ACC112 (cell line): ENCODE data around the gene LRP1B.

Source experiments
- H2AFZ ChIP-seq: fragments of 200-600 bp; sonication (generic); one replicate; pipeline ENCODE4 v1.6.0; 2017; ENCODE audit warnings: antibody characterized with exemption, low read length; ENCODE audit not compliant: unreplicated experiment
- H3K27ac ChIP-seq: fragments of 200-600 bp; sonication (generic); 2 replicates; pipeline ENCODE4 v1.5.1; 2014; ENCODE audit warnings: low read depth, mild to moderate bottlenecking, antibody characterized with exemption, low read length, moderate library complexity
- H3K27me3 ChIP-seq: fragments of 200-600 bp; sonication (generic); 2 replicates; pipeline ENCODE4 v1.6.1; 2014; ENCODE audit warnings: mild to moderate bottlenecking, antibody characterized with exemption, low read length, moderate library complexity, mixed read lengths; ENCODE audit not compliant: insufficient read depth
- H3K36me3 ChIP-seq: fragments of 200-600 bp; sonication (generic); 2 replicates; pipeline ENCODE4 v1.6.1; 2016; ENCODE audit warnings: mild to moderate bottlenecking, antibody characterized with exemption, low read length, moderate library complexity, mixed read lengths; ENCODE audit not compliant: insufficient read depth
- H3K4me1 ChIP-seq: fragments of 200-600 bp; sonication (generic); one replicate; pipeline ENCODE4 v1.6.1; 2016; ENCODE audit warnings: low read length, mixed read lengths; ENCODE audit not compliant: insufficient read depth, unreplicated experiment, control insufficient read depth
- H3K4me3 ChIP-seq: fragments of 200-600 bp; sonication (generic); 2 replicates; pipeline ENCODE4 v1.5.1; 2014; ENCODE audit warnings: mild to moderate bottlenecking, low read depth, low read length
- H3K79me2 ChIP-seq: fragments of 200-600 bp; sonication (generic); one replicate; pipeline ENCODE4 v1.6.0; 2016; ENCODE audit warnings: low read length; ENCODE audit not compliant: control insufficient read depth, unreplicated experiment, insufficient read depth

Gene LRP1B

DNA sequence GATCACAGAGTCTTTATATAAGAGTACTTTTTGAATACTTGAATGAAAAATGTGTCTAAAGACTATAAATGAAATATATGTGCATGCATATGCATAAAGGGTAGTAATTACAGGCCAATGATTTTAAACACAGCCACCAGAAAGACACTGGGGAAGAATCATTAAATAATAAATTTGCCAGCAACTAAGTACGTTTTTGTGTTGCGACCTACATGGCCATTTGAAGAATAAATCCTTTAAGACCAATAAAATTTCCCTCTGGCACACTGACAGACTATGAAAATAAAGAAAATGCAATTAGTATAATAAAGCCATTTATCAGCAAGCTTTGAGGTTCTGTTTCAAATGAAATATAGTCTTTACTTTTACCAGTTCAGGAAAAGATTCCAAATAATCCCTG, 1413.3 kb downstream of the LRP1B start:
- H3K36me3 ChIP-seq: no peaks in the 10 kb centered on the region
- H2AFZ ChIP-seq: no peak overlapping the region
- H3K27me3 ChIP-seq: no peaks in the 10 kb centered on the region
- H3K79me2 ChIP-seq: no peaks in the 10 kb centered on the region
- no peak overlapping the region for H3K4me3 ChIP-seq
- H3K27ac ChIP-seq: no peak overlapping the region
- no peaks in the 10 kb centered on the region for H3K4me1 ChIP-seq

DNA sequence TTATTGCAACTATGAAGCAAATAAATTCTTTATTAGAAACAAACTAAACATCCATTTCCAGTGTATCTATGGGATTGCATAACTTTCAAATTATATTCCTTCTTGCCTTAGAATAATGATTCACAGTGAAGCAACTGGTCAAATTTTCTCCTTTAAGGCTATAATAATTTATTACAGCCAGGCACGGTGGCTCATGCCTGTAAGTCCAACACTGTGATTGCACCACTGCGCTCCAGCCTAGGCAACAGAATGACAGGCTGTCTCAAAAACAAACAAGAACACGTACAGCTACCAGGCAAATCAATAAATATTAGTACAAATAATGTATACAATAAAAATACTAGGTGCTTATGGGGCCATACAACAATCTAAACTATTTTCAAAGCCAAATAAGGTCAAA, 1416.2 kb downstream of the LRP1B start:
- Histone ChIP-seq H3K27ac (no peak overlapping the region), H3K4me3 (no peak overlapping the region), H3K36me3 (no peaks in the 10 kb centered on the region), H3K27me3 (no peaks in the 10 kb centered on the region), H2AFZ (no peak overlapping the region), H3K4me1 (no peaks in the 10 kb centered on the region), H3K79me2 (no peaks in the 10 kb centered on the region)

DNA sequence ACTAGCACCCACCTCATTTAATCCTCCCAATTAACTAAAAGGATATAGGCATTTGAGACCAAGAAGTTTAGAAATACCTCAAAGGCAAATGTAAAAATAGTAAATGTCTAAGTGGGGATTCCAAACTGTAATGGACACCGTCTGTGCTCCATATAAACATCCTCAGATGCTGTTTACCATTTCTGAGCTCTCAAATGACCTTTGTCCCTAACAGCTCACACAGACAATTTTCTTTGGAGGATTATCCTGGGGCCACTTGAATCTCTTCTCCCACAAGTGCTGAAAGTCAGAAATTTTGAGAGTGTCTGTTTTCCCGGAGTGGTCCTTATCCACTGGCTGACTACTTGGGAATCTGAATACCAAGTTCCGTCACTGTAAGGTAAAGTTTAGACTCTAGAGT, 1418.9 kb downstream of the LRP1B start:
- H3K4me1 ChIP-seq: no peaks in the 10 kb centered on the region
- no peaks in the 10 kb centered on the region for H3K27me3 ChIP-seq
- H3K4me3 ChIP-seq: no peak overlapping the region
- no peaks in the 10 kb centered on the region for H3K36me3 ChIP-seq
- no peak overlapping the region for H2AFZ ChIP-seq
- H3K27ac ChIP-seq: no peak overlapping the region
- H3K79me2 ChIP-seq: no peaks in the 10 kb centered on the region

DNA sequence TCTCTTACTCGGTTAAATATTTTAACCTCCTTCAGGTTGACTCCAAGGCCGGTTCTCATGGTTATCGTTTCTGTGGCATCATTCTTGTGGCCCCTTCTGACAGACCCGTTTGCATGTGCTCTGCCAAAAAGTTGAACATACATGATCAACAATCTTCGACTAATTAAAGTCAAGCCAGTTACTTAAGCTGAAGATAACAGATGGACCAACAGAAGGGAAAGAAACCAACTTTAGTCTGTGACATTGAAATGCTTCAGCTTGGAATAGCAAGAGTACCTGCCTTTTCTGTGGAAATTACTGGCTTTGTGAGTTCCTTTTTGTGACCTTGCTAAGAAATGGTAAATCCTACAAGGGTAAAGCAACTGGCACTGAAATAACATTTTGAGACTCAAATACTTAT, 1429.1 kb downstream of the LRP1B start:
- H3K36me3 ChIP-seq: no peaks in the 10 kb centered on the region
- H3K27me3 ChIP-seq: no peaks in the 10 kb centered on the region
- H2AFZ ChIP-seq: no peak overlapping the region
- no peaks in the 10 kb centered on the region for H3K4me1 ChIP-seq
- H3K4me3 ChIP-seq: no peak overlapping the region
- no peak overlapping the region for H3K27ac ChIP-seq
- H3K79me2 ChIP-seq: no peaks in the 10 kb centered on the region

DNA sequence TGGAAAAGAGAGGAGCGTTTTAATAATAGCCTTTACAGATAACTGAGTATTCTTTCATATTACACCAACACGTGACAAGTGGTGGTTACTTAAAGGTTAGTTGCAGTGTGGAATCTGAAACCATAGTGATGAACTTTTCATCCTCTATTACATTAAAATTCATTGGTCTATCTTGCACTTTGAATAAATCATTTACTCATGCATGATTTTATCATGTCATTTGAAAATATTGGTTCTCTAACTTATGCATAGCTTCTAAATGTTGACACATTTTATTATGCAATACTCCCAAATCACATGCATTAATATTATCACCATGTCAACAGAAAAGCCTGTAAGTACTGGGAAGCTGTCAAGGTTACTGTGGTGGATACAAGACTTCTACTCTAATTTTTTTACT, 1432.2 kb downstream of the LRP1B start:
- H3K27me3 ChIP-seq: no peaks in the 10 kb centered on the region
- H2AFZ ChIP-seq: no peak overlapping the region
- H3K4me1 ChIP-seq: no peaks in the 10 kb centered on the region
- no peaks in the 10 kb centered on the region for H3K79me2 ChIP-seq
- H3K36me3 ChIP-seq: no peaks in the 10 kb centered on the region
- no peak overlapping the region for H3K4me3 ChIP-seq
- no peak overlapping the region for H3K27ac ChIP-seq

DNA sequence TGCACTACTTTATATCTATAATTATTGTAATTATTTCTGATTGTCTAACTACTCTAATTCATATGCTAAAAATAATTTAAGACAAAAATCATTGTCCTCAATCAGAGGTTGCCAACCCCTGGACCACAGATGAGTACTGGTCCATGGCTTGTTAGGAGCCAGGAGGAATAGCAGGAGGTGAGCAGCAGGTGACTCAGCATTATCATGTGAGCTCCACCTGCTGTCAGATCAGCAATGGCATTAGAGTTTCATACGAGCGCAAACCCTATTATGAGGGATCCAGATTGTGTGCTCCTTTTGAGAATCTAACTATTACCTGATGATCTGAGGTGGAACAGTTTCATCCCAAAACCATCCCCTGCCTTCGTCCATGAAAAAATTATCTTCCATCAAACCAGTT, 1434.4 kb downstream of the LRP1B start:
- H3K79me2 ChIP-seq: no peaks in the 10 kb centered on the region
- H3K27ac ChIP-seq: no peak overlapping the region
- H3K4me3 ChIP-seq: no peak overlapping the region
- H2AFZ ChIP-seq: no peak overlapping the region
- no peaks in the 10 kb centered on the region for H3K36me3 ChIP-seq
- no peaks in the 10 kb centered on the region for H3K4me1 ChIP-seq
- no peaks in the 10 kb centered on the region for H3K27me3 ChIP-seq

DNA sequence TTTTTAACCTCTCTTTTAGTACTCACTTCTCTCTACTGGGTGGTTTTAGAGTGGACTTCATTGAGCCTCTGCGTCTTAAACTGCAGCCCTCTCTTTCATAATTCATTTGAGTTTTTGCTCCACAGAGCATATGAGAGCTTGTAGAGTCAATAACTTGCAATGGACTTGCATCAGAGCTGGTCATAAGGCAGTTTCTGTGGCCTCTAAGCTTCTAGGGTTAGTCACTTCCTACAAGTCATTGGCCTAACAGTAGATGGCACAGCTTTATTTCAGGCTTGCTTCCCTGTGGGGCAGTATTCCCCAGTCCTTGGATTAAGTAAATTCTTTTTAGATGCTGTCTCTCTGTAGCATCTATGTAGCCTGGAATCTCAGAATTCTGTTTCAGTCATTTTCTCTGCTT, 1435.7 kb downstream of the LRP1B start:
- Histone ChIP-seq H2AFZ (peak overlapping the region; percentile 61), H3K36me3 (no peaks in the 10 kb centered on the region), H3K4me3 (no peak overlapping the region), H3K79me2 (no peaks in the 10 kb centered on the region), H3K4me1 (no peaks in the 10 kb centered on the region), H3K27me3 (no peaks in the 10 kb centered on the region), H3K27ac (no peak overlapping the region)

DNA sequence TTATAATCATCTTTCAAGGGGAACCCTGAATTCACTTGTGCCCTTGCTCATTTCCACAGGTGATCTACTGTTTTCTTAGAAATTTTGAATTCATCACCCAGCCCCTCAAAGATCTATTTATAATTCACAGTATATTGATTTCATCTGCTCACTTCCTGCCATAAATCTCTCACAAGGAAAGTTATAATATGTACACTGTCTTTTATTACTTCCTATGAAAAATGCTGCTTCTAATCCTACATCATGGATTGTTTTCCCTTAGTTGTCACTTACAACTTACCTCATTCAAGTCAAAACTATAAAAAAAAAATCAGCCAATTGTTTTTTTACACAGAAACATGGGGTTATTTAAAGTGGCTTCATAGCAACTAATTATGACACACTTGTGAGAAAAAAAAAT, 1443.0 kb downstream of the LRP1B start:
- no peak overlapping the region for H3K27ac ChIP-seq
- H3K36me3 ChIP-seq: no peaks in the 10 kb centered on the region
- no peaks in the 10 kb centered on the region for H3K79me2 ChIP-seq
- no peaks in the 10 kb centered on the region for H3K4me1 ChIP-seq
- H2AFZ ChIP-seq: no peak overlapping the region
- no peak overlapping the region for H3K4me3 ChIP-seq
- no peaks in the 10 kb centered on the region for H3K27me3 ChIP-seq

DNA sequence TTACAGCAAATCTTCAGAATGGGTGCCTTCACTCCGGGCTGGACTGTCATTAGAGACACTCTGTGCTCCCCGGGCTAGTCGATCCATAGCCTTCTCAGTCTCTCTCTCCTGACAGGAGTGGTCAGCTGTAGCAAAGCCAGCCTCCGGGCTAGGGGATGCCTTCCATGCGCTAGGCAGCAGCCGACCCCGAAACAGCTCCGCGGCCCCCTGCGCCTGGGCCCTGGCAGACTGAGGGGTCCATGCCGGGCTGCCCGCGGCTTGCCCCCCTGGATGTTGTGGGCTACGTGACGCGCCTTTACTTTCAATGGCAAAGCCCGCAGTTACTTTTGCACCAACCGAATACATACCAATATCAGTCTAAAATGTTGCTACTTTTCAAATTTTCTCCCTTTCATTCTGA, 1447.2 kb downstream of the LRP1B start:
- Histone ChIP-seq H2AFZ (no peak overlapping the region), H3K36me3 (no peaks in the 10 kb centered on the region), H3K79me2 (no peaks in the 10 kb centered on the region), H3K27me3 (no peaks in the 10 kb centered on the region), H3K4me3 (no peak overlapping the region), H3K4me1 (no peaks in the 10 kb centered on the region), H3K27ac (no peak overlapping the region)

DNA sequence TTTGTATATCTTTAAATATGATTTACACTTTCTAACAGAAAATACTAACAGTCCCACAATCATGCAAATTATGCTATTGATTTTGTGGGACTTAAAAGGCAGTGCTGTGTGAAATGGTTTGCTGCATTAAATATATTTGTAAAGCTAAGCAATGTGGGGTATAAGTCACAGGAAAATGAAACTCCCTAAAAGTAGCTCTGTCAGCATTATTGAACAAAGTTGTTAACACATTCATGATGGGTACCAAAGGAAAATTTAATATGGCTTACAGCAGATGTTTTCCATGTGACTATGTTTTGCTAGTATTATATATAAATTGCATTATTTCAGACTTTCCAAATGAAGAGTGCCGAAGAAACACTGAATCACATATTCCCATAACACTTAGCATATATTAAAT, 1450.0 kb downstream of the LRP1B start:
- Histone ChIP-seq H3K79me2 (no peaks in the 10 kb centered on the region), H3K27me3 (no peaks in the 10 kb centered on the region)

DNA sequence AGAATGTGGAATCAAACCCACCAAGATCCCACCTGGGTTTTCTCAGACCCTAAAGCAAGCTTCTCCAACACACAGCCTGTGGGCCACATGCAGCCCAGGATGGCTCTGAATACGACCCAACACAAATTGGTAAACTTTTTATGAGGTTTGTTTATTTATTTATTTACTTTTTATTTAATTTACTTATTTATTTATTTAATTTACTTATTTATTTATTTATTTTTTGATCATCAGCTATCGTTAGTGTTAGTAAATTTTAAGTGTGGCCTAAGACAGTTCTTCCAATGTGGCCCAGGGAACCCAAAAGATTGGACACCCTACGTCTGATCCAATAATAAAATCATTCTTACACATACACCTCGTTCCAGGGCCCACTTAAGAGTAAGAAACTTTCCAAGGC, 1451.1 kb downstream of the LRP1B start:
- Histone ChIP-seq H3K4me3 (no peak overlapping the region), H3K4me1 (no peaks in the 10 kb centered on the region), H2AFZ (no peak overlapping the region), H3K79me2 (no peaks in the 10 kb centered on the region), H3K27me3 (no peaks in the 10 kb centered on the region), H3K36me3 (no peaks in the 10 kb centered on the region), H3K27ac (no peak overlapping the region)

More for the DNA sequence above, 1450.0 kb downstream of the LRP1B start:
- Histone ChIP-seq H3K4me3 (no peak overlapping the region), H3K36me3 (no peaks in the 10 kb centered on the region), H2AFZ (no peak overlapping the region), H3K4me1 (no peaks in the 10 kb centered on the region), H3K27ac (no peak overlapping the region)

DNA sequence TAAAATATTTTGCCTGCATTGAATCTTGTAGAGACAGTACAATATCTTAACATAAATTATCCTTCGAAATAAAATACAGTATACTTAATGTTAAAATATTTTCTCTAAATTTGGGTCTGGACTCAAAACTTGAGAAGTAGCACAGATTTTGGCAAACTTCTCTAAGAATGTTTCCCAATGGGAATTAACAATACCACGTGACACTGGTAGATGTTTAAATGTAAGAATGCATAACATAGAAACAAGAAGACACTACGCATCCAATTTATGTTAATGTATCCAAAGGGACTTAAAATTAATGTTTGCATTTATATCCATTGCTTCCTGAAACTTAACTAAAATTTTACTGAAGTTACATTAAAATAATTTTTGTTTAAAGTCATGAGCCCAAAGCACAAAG, 1460.9 kb downstream of the LRP1B start:
- Histone ChIP-seq H2AFZ (no peak overlapping the region), H3K4me3 (no peak overlapping the region), H3K79me2 (no peaks in the 10 kb centered on the region), H3K36me3 (no peaks in the 10 kb centered on the region), H3K27me3 (no peaks in the 10 kb centered on the region), H3K4me1 (no peaks in the 10 kb centered on the region), H3K27ac (no peak overlapping the region)
